Panc1 (cell line): ENCODE data around the gene ARHGEF28. TPM values are rescaled to one million over a fixed set of nuclear protein-coding genes. Genes with fewer than 3 reads are reported as not detected.

Experiments used
- ATAC-seq: fragments of 200-7000 bp; cut with Tn5 transposase; 2 replicates; pipeline ENCODE4 v1.9.1; 2020; ENCODE audit warnings: mild to moderate bottlenecking, moderate library complexity
- BruUV-seq: library from RNA; stranded (reverse); fragments of 400-500 nt; replicated peaks from 2 replicates; lab custom pipeline; 2021; lab: Mats Ljungman, UMichigan
- CTCF ChIA-PET: fragments of 300-600 bp; sonication (Branson Sonifier 250); formaldehyde crosslinking; loops from one replicate; lab custom pipeline; 2022; ENCODE audit warnings: antibody characterized with exemption; lab: Charles Lee
- POLR2A ChIA-PET: fragments of 300-600 bp; sonication (Branson Sonifier 250); formaldehyde crosslinking; loops from one replicate; lab custom pipeline; 2022; ENCODE audit warnings: antibody characterized with exemption; lab: Charles Lee
- DNase-seq: peaks from one replicate; pipeline ENCODE4 v3.0.0-alpha.2; 2010; ENCODE audit warnings: low read depth, low spot score
- H3K27ac ChIP-seq: 2 replicates; pipeline ENCODE4 v1.5.1; 2011; ENCODE audit warnings: mild to moderate bottlenecking, low read length, inconsistent platforms
- H3K27me3 ChIP-seq: fragments of 200-500 bp; sonication (Bioruptor generic); 2 replicates; pipeline ENCODE4 v1.6.0; 2014; ENCODE audit warnings: low read length, inconsistent platforms; ENCODE audit not compliant: control insufficient read depth, insufficient read depth
- H3K36me3 ChIP-seq: fragments of 200-500 bp; sonication (Bioruptor generic); 2 replicates; pipeline ENCODE4 v1.5.1; 2014; ENCODE audit warnings: inconsistent platforms, mild to moderate bottlenecking, low read length, moderate library complexity; ENCODE audit not compliant: control insufficient read depth, insufficient read depth
- H3K4me1 ChIP-seq: 2 replicates; pipeline ENCODE4 v1.5.1; 2011; ENCODE audit warnings: inconsistent platforms, mild to moderate bottlenecking, low read length, moderate library complexity; ENCODE audit not compliant: control insufficient read depth, insufficient read depth
- H3K4me3 ChIP-seq, 2 experiments: 2 replicates each; pipeline ENCODE4 v1.5.1; 2011 to 2012; ENCODE audit warnings: low read depth in 2 of 2, low read length in 2 of 2, mild to moderate bottlenecking in 2 of 2, inconsistent platforms in 1 of 2, moderate library complexity in 1 of 2
- H3K9me3 ChIP-seq: fragments of 200-500 bp; sonication (Bioruptor generic); 2 replicates; pipeline ENCODE4 v1.5.1; 2014; ENCODE audit warnings: low read depth, mild to moderate bottlenecking, inconsistent platforms, low read length, moderate library complexity; ENCODE audit not compliant: control insufficient read depth, insufficient read depth
- CTCF ChIP-seq: fragments of 450-650 bp; IDR thresholded peaks from 2 replicates; pipeline ENCODE4 v1.5.1; 2017; ENCODE audit warnings: mild to moderate bottlenecking
- POLR2AphosphoS5 ChIP-seq: IDR thresholded peaks from 2 replicates; pipeline ENCODE4 v1.6.1; 2012; ENCODE audit warnings: mild to moderate bottlenecking, low read depth, low read length, moderate library complexity
- REST ChIP-seq, 2 experiments: IDR thresholded peaks; 2 replicates each; pipeline ENCODE4 v1.6.1; 2011 to 2012; ENCODE audit warnings: low read depth in 2 of 2, control low read depth in 1 of 2, low read length in 1 of 2, mild to moderate bottlenecking in 1 of 2, moderate library complexity in 1 of 2; ENCODE audit not compliant: insufficient read depth in 1 of 2
- TCF7L2 ChIP-seq: IDR thresholded peaks from 2 replicates; pipeline ENCODE4 v1.6.1; 2011; ENCODE audit warnings: mild to moderate bottlenecking, low read depth, low read length, inconsistent platforms
- in situ Hi-C: cut with HindIII; loops from 2 replicates; pipeline ENCODE4 v1.10.0; 2016; ENCODE audit warnings: low sequenced_read_pairs, low pct_unique_long_range_greater_than_20kb
- intact Hi-C: fragments of 100-400 bp; cut with micrococcal nuclease; formaldehyde crosslinking; loops from one replicate; pipeline ENCODE4 v1.10.0; 2022; ENCODE audit not compliant: unreplicated experiment
- total RNA-seq: library from RNA; stranded (reverse); gene quantifications from one replicate; pipeline ENCODE4 v1.2.1, GENCODE V29; 2021; ENCODE audit not compliant: unreplicated experiment

The ARHGEF28 gene
- total RNA-seq, 1 experiment from 2014 or later: 34.8 TPM

GRCh38 chr5:73690015-73690414 lies 64.0 kb downstream of the ARHGEF28 start:
- Histone ChIP-seq H3K9me3 (no peaks in the 10 kb centered on the region), H3K4me3 (no peak overlapping the region), H3K36me3 (0 out of 2 replicates have a peak, but pooled peaks cover 3% of the 10 kb centered on the region), H3K27ac (no peak overlapping the region), H3K27me3 (no peaks in the 10 kb centered on the region), H3K4me1 (peaks cover 13% of the 10 kb centered on the region)
- in situ Hi-C loops (no loop called here), intact Hi-C loops (loop anchor here (5.0 kb wide), 2 partner anchors 63 to 98 kb away; partner anchors contain the start of gene ARHGEF28)
- ChIA-PET CTCF (no interaction called here), POLR2A (interaction anchor here (0.5 to 1.2 kb wide), 4 partner anchors 14 to 491 kb away, joined by 3 to 8 read pairs (median 5); no protein-coding TSS in a partner anchor)
- DNase-seq (no peak), ATAC-seq (no peak)
- BruUV-seq: no TSS peak
- TF ChIP-seq CTCF (no peak), POLR2AphosphoS5 (no peak)

GRCh38 chr5:73691302-73692080 lies 65.5 kb downstream of the ARHGEF28 start:
- Histone ChIP-seq H3K4me3 (no peak overlapping the region), H3K27ac (no peak overlapping the region), H3K27me3 (no peaks in the 10 kb centered on the region), H3K9me3 (no peaks in the 10 kb centered on the region), H3K4me1 (peaks cover 13% of the 10 kb centered on the region), H3K36me3 (0 out of 2 replicates have a peak, but pooled peaks cover 3% of the 10 kb centered on the region)
- no peak for TF ChIP-seq TCF7L2
- no peak for TF ChIP-seq REST (IDR thresholded peaks at IDR 0.05; ENCODE audit: insufficient read depth in 1 of 2, low read depth in 2 of 2, low read length in 1 of 2)
- no peak for TF ChIP-seq CTCF
- CTCF ChIA-PET: interaction anchor here (0.7 kb wide), 1 partner anchor 100 kb away, joined by 4 read pairs; no protein-coding TSS in a partner anchor
- in situ Hi-C loops: no loop called here
- DNase-seq: no peak
- ATAC-seq: no peak
- intact Hi-C loops: loop anchor here (5.0 kb wide), 2 partner anchors 64 to 99 kb away; partner anchors contain the start of gene ARHGEF28
- BruUV-seq: no TSS peak
- POLR2A ChIA-PET: no interaction called here
